Measurements from ENCODE around the gene TMEM143.

DNA sequence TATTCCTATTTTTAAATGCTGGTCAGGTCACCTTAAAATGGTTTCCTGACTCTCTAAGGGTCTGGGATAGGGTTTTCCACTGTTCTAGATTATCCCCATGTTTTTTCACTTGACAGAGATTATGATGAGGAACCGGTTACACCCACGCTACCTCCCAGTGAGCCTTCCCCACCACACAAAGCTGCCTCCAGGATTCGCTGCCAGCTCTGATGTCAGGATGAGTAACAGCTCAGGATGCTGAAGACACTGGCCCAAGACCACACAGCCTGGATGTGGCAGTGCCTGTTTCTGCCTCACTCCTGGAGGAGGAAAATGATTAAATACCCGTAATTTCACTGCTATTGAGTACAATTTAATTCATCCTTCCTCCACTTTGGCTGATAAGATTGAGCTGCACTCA lies 70.9 kb downstream of the TMEM143 start:
- TF ChIP-seq POLR2A (IDR thresholded peaks at IDR 0.05) (no peak), CTCF (IDR thresholded peaks at IDR 0.05) (no peak)

Measured in esophagus squamous epithelium (tissue), 4 donors.